ENCODE results near the gene PITPNC1. TPM values are rescaled to one million over a fixed set of nuclear protein-coding genes. Genes with fewer than 3 reads are reported as not detected.

PITPNC1 gene
- total RNA-seq, 4 donors from 2014 or later, result 1.6 to 6.0 (median 3.2) TPM

- no peaks in the 10 kb centered on the region for H3K4me1 ChIP-seq
- H3K9me3 ChIP-seq, result no peaks in the 10 kb centered on the region
- no peak for DNase-seq (ENCODE audit: low spot score in 2 of 2)
- no peaks in the 10 kb centered on the region for H3K36me3 ChIP-seq
- no peak overlapping the region for H3K4me3 ChIP-seq
- 94% methylated on average over 4 of the region's 4 CpGs for WGBS
- no peak overlapping the region for H3K27ac ChIP-seq
- no peaks in the 10 kb centered on the region for H3K27me3 ChIP-seq
- no peak for TF ChIP-seq POLR2AphosphoS5 (IDR thresholded peaks at IDR 0.05)
- TF ChIP-seq CTCF (IDR thresholded peaks at IDR 0.05), result no peak
- TF ChIP-seq EP300 (IDR thresholded peaks at IDR 0.05), result no peak
Observed at GRCh38 chr17:67585077-67585602, 208.1 kb downstream of the PITPNC1 start.

DNA sequence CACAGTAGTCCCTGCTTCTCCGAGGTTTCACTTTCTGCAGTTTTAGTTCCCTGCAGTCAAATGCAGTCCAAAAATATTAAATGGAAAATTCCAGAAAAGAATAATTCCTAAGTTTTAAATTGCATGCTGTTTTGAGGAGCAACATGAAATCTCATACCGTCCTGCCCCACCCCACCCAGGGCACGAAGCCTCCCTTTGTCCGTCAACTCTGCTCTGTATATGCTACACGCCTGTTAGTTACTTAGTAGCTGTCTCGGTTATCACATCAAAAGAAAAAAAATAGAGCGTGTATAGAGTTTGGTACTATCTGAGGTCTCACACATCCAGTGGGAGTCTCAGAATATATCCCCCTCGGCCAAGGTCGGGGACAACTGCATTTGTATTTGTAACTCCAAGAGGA, 211.2 kb downstream of the PITPNC1 start:
- no peaks in the 10 kb centered on the region for H3K9me3 ChIP-seq
- TF ChIP-seq POLR2A (IDR thresholded peaks at IDR 0.05) (no peak), EP300 (IDR thresholded peaks at IDR 0.05) (no peak), CTCF (IDR thresholded peaks at IDR 0.05) (no peak), POLR2AphosphoS5 (IDR thresholded peaks at IDR 0.05) (no peak)
- H3K27me3 ChIP-seq, result no peaks in the 10 kb centered on the region
- 87% methylated on average over 9 of the region's 9 CpGs for WGBS
- no peaks in the 10 kb centered on the region for H3K4me1 ChIP-seq
- H3K36me3 ChIP-seq, result no peaks in the 10 kb centered on the region
- no peak overlapping the region for H3K27ac ChIP-seq
- H3K4me3 ChIP-seq, result no peak overlapping the region
- DNase-seq (ENCODE audit: low spot score in 2 of 2), result no peak

DNA sequence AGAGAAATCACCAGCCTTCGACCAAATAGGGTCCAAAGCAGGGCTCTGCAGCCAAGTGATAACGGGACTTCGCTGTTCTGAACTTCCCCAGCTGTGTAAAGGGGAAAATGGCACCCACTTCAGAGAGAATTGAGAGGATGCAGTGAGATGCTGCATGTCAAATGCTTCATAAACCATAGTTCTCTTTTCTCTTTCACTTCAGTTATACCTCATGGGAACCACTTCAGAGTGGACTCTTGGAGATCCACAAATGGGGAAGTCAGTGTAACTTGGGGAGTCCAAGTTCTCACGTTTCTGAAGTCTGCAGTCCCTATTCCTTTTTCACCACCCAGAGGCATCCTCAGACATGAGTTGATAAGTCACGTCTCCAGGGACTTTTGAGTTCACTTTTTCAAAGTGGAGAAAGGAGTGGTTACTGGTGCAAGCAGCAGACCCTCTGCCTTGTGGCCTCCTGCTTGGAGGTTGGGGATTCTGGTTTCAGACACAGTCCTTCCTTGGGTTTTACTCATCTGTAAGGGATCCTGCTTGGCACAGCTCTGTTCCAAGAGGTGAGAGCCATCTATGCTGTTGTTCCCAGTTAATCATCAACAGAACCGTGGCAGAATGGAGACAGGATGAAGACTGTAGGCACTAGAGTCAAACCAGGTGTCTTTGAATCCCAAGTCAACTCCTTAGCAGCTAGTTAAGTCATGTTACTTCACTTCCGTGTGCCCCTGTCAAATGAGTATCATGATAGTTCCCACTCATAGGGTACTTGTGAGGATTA, 217.2 kb downstream of the PITPNC1 start:
- H3K27ac ChIP-seq, result no peak overlapping the region
- TF ChIP-seq POLR2AphosphoS5 (IDR thresholded peaks at IDR 0.05), result no peak
- TF ChIP-seq POLR2A (IDR thresholded peaks at IDR 0.05), result no peak
- no peak for TF ChIP-seq EP300 (IDR thresholded peaks at IDR 0.05)
- no peak for TF ChIP-seq CTCF (IDR thresholded peaks at IDR 0.05)
- 76% methylated on average over 7 of the region's 7 CpGs for WGBS
- H3K27me3 ChIP-seq, result no peaks in the 10 kb centered on the region
- no peaks in the 10 kb centered on the region for H3K36me3 ChIP-seq
- H3K4me1 ChIP-seq, result no peaks in the 10 kb centered on the region
- H3K4me3 ChIP-seq, result no peak overlapping the region
- no peak for DNase-seq (ENCODE audit: low spot score in 2 of 2)
- H3K9me3 ChIP-seq, result no peaks in the 10 kb centered on the region

DNA sequence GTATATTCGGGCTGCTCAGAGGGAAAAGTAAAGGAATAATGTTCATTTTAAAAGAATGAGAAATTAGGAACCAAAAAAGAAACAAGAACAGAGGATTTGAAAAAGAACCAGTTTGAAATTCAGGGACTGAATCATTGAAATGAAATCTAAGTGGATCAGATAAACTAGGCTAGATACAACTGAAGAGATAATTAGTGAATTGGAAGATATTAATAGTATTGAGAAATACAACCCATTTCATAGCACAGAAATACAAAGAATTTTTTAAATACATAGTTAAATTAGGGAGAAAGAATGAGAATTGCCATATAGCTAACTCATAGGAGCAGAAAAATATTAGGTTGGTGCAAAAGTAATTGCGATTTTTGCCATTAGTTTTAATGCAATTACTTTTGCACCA, 223.3 kb downstream of the PITPNC1 start:
- TF ChIP-seq EP300 (IDR thresholded peaks at IDR 0.05) (no peak), POLR2AphosphoS5 (IDR thresholded peaks at IDR 0.05) (no peak), CTCF (IDR thresholded peaks at IDR 0.05) (no peak), POLR2A (IDR thresholded peaks at IDR 0.05) (no peak)
- no peak overlapping the region for H3K4me3 ChIP-seq
- no peak overlapping the region for H3K27ac ChIP-seq
- H3K9me3 ChIP-seq, result no peaks in the 10 kb centered on the region
- DNase-seq (ENCODE audit: low spot score in 2 of 2), result no peak
- no peaks in the 10 kb centered on the region for H3K27me3 ChIP-seq
- no peaks in the 10 kb centered on the region for H3K4me1 ChIP-seq
- 99% methylated on average over 2 of the region's 2 CpGs for WGBS
- H3K36me3 ChIP-seq, result no peaks in the 10 kb centered on the region

DNA sequence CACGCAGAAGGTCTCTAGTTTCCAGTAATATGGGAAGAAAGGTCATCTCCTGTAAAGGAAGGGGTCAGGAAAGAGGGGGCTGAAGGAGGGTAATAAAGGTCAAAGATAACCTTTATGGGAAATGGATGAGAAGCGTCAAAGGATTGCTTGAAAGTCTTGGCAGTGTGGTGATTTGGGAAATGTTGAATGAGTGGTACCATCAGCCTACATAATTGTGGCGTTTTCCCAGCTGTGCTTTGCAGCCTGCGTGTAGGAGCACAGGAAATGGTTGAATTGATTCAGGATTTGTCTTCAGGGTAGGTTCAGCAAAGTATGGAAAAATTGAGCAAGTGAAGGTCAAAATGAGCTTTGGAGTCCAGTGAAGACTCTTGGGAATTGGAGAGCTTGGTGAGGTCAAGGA, 224.8 kb downstream of the PITPNC1 start:
- Histone ChIP-seq H3K4me3 (no peak overlapping the region), H3K4me1 (peaks cover 7% of the 10 kb centered on the region), H3K27me3 (no peaks in the 10 kb centered on the region), H3K27ac (no peak overlapping the region), H3K36me3 (no peaks in the 10 kb centered on the region), H3K9me3 (no peaks in the 10 kb centered on the region)
- no peak for TF ChIP-seq EP300 (IDR thresholded peaks at IDR 0.05)
- TF ChIP-seq CTCF (IDR thresholded peaks at IDR 0.05), result no peak
- TF ChIP-seq POLR2A (IDR thresholded peaks at IDR 0.05), result no peak
- no peak for DNase-seq (ENCODE audit: low spot score in 2 of 2)
- 76% methylated on average over 4 of the region's 4 CpGs for WGBS

Data from suprapubic skin (tissue), 4 donors.